Measurements from ENCODE around the gene ZFP28.

ZFP28 gene

DNA sequence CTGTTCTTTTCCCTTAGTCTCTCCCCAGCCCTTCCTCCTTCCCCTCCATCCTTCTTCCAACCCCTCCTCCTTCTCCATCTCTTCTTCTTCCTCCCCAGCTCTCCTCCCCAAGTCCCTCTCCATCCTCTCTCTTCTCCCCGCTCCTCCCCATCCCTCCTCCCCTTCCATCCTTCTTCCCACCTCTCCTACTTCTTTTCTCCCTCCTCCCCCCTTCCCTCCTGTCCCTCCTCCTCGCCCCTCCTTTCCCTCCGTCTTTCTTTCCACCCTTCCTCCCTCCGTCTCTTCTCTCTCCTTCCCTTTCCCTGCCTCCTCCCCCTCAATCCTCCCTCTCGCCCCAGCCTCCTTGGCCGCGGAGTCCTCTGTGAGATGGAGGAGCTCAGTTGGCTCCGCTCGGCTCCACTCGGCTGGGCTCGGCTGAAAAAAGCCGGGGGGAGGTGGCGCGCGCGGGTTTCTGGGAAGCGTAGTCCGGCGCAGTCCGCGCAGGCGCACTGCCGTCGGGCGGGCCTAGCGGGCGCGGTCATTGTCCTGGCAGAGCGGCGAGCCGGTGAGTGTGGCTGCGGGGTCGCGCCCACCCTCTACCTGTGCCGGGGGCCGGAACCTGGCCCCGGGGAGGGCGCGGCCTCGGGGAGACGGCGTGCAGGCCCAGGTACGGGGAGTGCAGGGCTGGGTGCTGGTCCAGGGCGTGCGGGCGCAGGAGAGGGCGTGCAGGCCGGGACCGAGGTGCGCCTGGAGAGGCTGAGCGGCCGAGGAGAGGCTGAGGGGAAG lies 56.2 kb downstream of the ZFP28 start, which contains the start of gene ZNF71:
TSS of gene ZNF71 (plus strand) at position 520 of the 765 bp plus-strand sequence. CDS start 6,257 bp downstream, outside the sequence.
- peak; percentile 65 to 74 (median 67) for DNase-seq
- no peaks in the 10 kb centered on the region for H3K9me3 ChIP-seq (ENCODE audit: control insufficient read depth, low read length)
- no peaks in the 10 kb centered on the region for H3K27me3 ChIP-seq (replicated peaks; ENCODE audit: control insufficient read depth, insufficient read depth, low read length, poor library complexity, severe bottlenecking)
- peak within 1 kb of the TSS; percentile 70 for H3K4me3 ChIP-seq (ENCODE audit: insufficient read depth, low read depth, low read length, poor library complexity, severe bottlenecking)
- peaks cover 8% of the 10 kb centered on the region for H3K4me1 ChIP-seq (ENCODE audit: control insufficient read depth, insufficient read depth, low read length, poor library complexity, severe bottlenecking)
- peak within 1 kb of the TSS; percentile 54 for H3K27ac ChIP-seq (ENCODE audit: insufficient read depth, low read length, poor library complexity, severe bottlenecking)
- H3K36me3 ChIP-seq (ENCODE audit: control insufficient read depth, insufficient read depth, low read length): no peaks in the 10 kb centered on the region

- Histone ChIP-seq H3K4me1 (ENCODE audit: control insufficient read depth, insufficient read depth, low read length, poor library complexity, severe bottlenecking) (peaks cover 8% of the 10 kb centered on the region), H3K9me3 (ENCODE audit: control insufficient read depth, low read length) (no peaks in the 10 kb centered on the region), H3K36me3 (ENCODE audit: control insufficient read depth, insufficient read depth, low read length) (no peaks in the 10 kb centered on the region), H3K27me3 (replicated peaks; ENCODE audit: control insufficient read depth, insufficient read depth, low read length, poor library complexity, severe bottlenecking) (no peaks in the 10 kb centered on the region), H3K4me3 (ENCODE audit: insufficient read depth, low read depth, low read length, poor library complexity, severe bottlenecking) (peak overlapping the region; percentile 70), H3K27ac (ENCODE audit: insufficient read depth, low read length, poor library complexity, severe bottlenecking) (peak overlapping the region; percentile 54)
- DNase-seq: no peak
Measured at GRCh38 chr19:56595548-56595899, 56.8 kb downstream of the ZFP28 start.

DNA sequence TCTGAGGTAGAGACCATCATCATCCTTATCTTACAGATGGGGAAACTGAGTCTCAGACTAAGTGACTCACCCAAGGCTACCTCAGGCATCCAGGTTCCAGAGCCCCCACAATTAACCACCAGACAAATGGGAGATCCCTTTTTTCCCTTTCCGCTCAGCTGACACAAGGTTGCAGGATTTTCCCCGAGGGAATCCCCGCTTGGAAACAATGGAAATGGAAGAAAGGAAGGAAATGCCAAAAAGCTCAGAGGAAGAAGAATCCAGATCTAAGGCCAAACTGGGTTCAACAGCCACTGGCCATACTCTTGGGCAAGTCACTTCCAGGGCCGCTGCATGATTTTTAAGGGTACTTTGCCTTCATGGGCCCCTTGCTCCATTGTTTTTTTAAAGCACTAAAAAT lies 57.9 kb downstream of the ZFP28 start:
- Histone ChIP-seq H3K27ac (ENCODE audit: insufficient read depth, low read length, poor library complexity, severe bottlenecking) (no peak overlapping the region), H3K27me3 (replicated peaks; ENCODE audit: control insufficient read depth, insufficient read depth, low read length, poor library complexity, severe bottlenecking) (no peaks in the 10 kb centered on the region), H3K4me1 (ENCODE audit: control insufficient read depth, insufficient read depth, low read length, poor library complexity, severe bottlenecking) (peaks cover 8% of the 10 kb centered on the region), H3K9me3 (ENCODE audit: control insufficient read depth, low read length) (peaks cover 8% of the 10 kb centered on the region), H3K4me3 (ENCODE audit: insufficient read depth, low read depth, low read length, poor library complexity, severe bottlenecking) (no peak overlapping the region), H3K36me3 (ENCODE audit: control insufficient read depth, insufficient read depth, low read length) (peaks cover 10% of the 10 kb centered on the region)
- DNase-seq: no peak

DNA sequence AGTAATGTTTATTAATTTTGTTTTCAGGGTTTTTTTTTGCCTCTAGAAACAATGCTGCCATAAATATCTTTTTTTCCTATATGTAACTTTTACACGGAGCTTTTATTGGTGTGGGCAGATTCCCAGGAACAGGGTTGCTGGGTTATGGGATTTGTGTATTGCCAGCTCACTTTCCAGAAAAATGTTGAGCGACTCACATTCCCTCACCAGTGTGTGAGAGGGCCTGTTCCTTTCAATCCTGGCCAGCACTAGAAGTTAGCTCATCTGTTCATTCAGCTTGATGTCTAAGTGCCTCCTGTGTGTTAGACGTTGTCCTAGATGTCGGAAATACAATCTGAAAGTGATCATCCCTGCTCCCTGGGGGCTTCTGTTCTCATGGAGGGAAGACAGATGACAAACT lies 58.9 kb downstream of the ZFP28 start:
- peaks cover 10% of the 10 kb centered on the region for H3K9me3 ChIP-seq (ENCODE audit: control insufficient read depth, low read length)
- peaks cover 20% of the 10 kb centered on the region for H3K36me3 ChIP-seq (ENCODE audit: control insufficient read depth, insufficient read depth, low read length)
- no peak overlapping the region for H3K27ac ChIP-seq (ENCODE audit: insufficient read depth, low read length, poor library complexity, severe bottlenecking)
- H3K27me3 ChIP-seq (replicated peaks; ENCODE audit: control insufficient read depth, insufficient read depth, low read length, poor library complexity, severe bottlenecking): no peaks in the 10 kb centered on the region
- no peak for DNase-seq
- H3K4me3 ChIP-seq (ENCODE audit: insufficient read depth, low read depth, low read length, poor library complexity, severe bottlenecking): no peak overlapping the region
- peaks cover 8% of the 10 kb centered on the region for H3K4me1 ChIP-seq (ENCODE audit: control insufficient read depth, insufficient read depth, low read length, poor library complexity, severe bottlenecking)

DNA sequence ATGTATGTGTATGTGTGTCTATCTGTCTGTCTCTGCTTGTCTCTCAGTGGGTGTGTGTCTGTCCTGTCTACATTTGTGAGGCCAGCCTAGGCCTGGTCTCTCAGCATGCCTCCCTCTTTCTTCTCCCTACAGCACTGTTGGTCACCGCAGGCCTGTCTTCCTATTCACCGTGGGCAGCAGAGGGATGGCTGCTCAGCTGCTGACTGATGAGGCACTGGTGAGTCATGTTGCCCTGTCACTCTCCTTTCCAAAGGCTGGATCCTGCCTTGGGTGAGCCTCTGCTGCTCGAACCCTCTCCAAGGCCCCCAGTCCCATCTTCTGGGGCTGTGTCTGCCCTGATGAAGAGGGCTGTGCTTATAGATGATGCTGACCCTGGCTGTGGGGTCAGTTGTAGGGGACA lies 62.6 kb downstream of the ZFP28 start:
- H3K27ac ChIP-seq (ENCODE audit: insufficient read depth, low read length, poor library complexity, severe bottlenecking): no peak overlapping the region
- no peaks in the 10 kb centered on the region for H3K27me3 ChIP-seq (replicated peaks; ENCODE audit: control insufficient read depth, insufficient read depth, low read length, poor library complexity, severe bottlenecking)
- no peak for DNase-seq
- peaks cover 31% of the 10 kb centered on the region for H3K9me3 ChIP-seq (ENCODE audit: control insufficient read depth, low read length)
- H3K36me3 ChIP-seq (ENCODE audit: control insufficient read depth, insufficient read depth, low read length): peaks cover 34% of the 10 kb centered on the region
- H3K4me1 ChIP-seq (ENCODE audit: control insufficient read depth, insufficient read depth, low read length, poor library complexity, severe bottlenecking): no peaks in the 10 kb centered on the region
- H3K4me3 ChIP-seq (ENCODE audit: insufficient read depth, low read depth, low read length, poor library complexity, severe bottlenecking): no peak overlapping the region

GRCh38 chr19:56603829-56604228 lies 65.1 kb downstream of the ZFP28 start:
- DNase-seq: no peak
- Histone ChIP-seq H3K4me1 (ENCODE audit: control insufficient read depth, insufficient read depth, low read length, poor library complexity, severe bottlenecking) (no peaks in the 10 kb centered on the region), H3K27me3 (replicated peaks; ENCODE audit: control insufficient read depth, insufficient read depth, low read length, poor library complexity, severe bottlenecking) (no peaks in the 10 kb centered on the region), H3K9me3 (ENCODE audit: control insufficient read depth, low read length) (peaks cover 51% of the 10 kb centered on the region), H3K27ac (ENCODE audit: insufficient read depth, low read length, poor library complexity, severe bottlenecking) (no peak overlapping the region), H3K4me3 (ENCODE audit: insufficient read depth, low read depth, low read length, poor library complexity, severe bottlenecking) (no peak overlapping the region), H3K36me3 (ENCODE audit: control insufficient read depth, insufficient read depth, low read length) (peaks cover 34% of the 10 kb centered on the region)
